ENCODE measurements around the gene FRAT2. TPM values are rescaled to one million over a fixed set of nuclear protein-coding genes. Genes with fewer than 3 reads are reported as not detected.

The FRAT2 gene, protein sequence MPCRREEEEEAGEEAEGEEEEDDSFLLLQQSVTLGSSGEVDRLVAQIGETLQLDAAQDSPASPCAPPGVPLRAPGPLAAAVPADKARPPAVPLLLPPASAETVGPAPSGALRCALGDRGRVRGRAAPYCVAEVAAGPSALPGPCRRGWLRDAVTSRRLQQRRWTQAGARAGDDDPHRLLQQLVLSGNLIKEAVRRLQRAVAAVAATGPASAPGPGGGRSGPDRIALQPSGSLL
- total RNA-seq = 10 to 100 TPM; 16.6 to 29.4 (median 20.3) TPM

DNA sequence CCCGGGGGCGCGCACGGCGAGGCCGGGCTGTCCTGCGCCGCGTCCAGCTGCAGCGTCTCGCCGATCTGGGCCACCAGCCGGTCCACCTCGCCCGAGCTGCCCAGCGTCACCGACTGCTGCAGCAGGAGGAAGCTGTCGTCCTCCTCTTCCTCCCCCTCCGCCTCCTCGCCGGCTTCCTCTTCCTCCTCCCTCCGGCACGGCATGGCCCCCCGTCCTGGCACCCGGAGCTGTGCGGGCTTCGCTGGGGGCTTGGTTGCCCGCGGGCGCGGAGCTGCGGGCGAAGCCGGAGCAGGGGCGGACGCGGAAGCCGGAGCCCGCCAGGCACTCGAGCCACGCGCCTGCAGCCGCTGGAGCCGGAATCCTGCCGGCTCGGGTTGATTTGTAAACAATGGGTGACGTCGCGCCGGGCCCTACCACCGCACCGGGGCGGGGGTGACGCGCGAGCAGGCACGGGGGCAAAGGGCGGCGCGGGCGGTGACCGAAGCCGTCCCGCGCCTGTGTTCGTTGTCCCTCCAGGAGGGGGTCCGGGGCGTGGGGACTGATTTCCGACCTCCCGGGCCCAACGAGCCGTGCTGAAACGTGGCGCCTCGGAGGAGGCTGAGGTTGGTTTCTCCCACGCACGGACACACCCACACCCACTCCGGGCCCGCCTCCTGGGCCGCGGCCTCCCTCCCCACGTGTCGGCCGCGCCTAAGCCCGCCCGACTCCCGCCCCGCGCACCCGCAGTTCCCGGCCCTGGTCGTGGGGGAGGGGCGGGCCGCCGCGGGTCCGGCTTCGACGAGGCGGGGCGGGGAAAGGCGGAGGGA lies at the start of gene FRAT2:
FRAT2 (minus strand) TSS at position 360 of the 806 bp plus-strand sequence; CDS start at position 203, 157 bp downstream.
- peak; percentile 54 for DNase-seq
- Histone ChIP-seq H3K36me3 (peaks cover 0 to 19% (median 0%) of the 10 kb centered on the region in 3 donors), H3K9me3 (no peaks in the 10 kb centered on the region), H3K4me3 (peak within 1 kb of the TSS; percentile 64 to 85 (median 78)), H3K27ac (peak within 1 kb of the TSS; percentile 95 to 98 (median 97)), H3K27me3 (no peaks in the 10 kb centered on the region), H3K4me1 (peaks cover 25 to 77% (median 56%) of the 10 kb centered on the region in 3 donors)
- intact Hi-C loops (cut with DNase I) = loop anchor here (10.0 kb wide), 1 partner anchor 50 kb away; no protein-coding TSS in a partner anchor
- TF ChIP-seq, protein P1, sequence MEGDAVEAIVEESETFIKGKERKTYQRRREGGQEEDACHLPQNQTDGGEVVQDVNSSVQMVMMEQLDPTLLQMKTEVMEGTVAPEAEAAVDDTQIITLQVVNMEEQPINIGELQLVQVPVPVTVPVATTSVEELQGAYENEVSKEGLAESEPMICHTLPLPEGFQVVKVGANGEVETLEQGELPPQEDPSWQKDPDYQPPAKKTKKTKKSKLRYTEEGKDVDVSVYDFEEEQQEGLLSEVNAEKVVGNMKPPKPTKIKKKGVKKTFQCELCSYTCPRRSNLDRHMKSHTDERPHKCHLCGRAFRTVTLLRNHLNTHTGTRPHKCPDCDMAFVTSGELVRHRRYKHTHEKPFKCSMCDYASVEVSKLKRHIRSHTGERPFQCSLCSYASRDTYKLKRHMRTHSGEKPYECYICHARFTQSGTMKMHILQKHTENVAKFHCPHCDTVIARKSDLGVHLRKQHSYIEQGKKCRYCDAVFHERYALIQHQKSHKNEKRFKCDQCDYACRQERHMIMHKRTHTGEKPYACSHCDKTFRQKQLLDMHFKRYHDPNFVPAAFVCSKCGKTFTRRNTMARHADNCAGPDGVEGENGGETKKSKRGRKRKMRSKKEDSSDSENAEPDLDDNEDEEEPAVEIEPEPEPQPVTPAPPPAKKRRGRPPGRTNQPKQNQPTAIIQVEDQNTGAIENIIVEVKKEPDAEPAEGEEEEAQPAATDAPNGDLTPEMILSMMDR (IDR thresholded peaks at IDR 0.05) = peak in 1 of 6 experiments; percentile 14
- peak in 3 of 4 donors; percentile 2 to 94 (median 87) for TF ChIP-seq POLR2A (IDR thresholded peaks at IDR 0.05)
- WGBS, 2 donors = 0% methylated on average over 6 of the region's 103 CpGs; no CpG with 5 or more reads in 1 of the 2 donors

DNA sequence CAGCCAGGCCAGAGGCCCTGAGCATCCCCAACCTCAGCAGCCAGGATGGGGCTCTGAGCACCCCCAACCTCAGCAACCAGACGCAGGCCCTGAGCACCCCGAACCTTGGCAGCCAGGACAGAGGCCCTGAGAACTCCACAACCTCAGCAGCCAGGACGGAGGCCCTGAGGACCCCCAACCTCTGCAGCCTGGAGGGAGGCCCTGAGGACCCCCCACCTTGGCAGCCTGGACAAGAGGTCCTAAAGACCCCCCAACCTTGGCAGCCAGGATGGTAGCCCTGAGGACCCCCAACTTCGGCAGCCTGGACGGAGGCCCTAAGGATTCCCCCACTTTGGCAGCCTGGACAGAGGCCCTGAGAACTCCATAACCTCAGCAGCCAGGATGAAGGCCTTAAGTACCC lies 49.6 kb upstream of the FRAT2 start:
- TF ChIP-seq, protein P1 (IDR thresholded peaks at IDR 0.05) = no peak
- TF ChIP-seq POLR2A (IDR thresholded peaks at IDR 0.05) = no peak
- 100% methylated on average over 1 of the region's 5 CpGs; no CpG with 5 or more reads in 1 of the 2 donors for whole genome bisulfite sequencing, 2 donors
- DNase-seq = no peak
- Histone ChIP-seq H3K27ac (no peak overlapping the region), H3K36me3 (peaks cover 4 to 99% (median 13%) of the 10 kb centered on the region in 3 donors), H3K9me3 (no peaks in the 10 kb centered on the region), H3K27me3 (no peaks in the 10 kb centered on the region), H3K4me1 (peaks cover 0 to 12% (median 0%) of the 10 kb centered on the region in 3 donors), H3K4me3 (no peak overlapping the region)
- intact Hi-C loops (cut with DNase I) = no loop called here

DNA sequence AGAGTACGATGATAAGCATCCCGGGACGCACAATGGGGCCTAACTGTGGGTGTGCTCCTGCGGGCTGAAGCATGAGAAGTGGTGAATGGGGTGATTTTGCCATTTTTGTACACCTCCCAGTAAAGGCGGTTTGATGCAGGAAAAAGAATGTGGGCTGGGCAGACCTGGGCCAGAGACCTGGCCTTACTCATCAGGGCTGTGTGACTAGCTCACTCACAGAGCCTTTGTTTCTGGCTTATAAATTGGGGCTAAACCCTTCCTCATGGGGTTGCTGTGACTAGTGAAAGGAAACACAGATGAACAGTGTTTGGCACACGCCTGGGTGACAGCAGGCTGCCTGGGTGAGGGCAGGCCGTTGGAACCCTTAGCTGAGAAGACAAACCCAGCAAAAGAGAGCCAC lies 48.6 kb upstream of the FRAT2 start:
- no peak for DNase-seq
- intact Hi-C loops (cut with DNase I) = no loop called here
- no peak for TF ChIP-seq POLR2A (IDR thresholded peaks at IDR 0.05)
- TF ChIP-seq, protein P1 (IDR thresholded peaks at IDR 0.05) = no peak
- H3K4me1 ChIP-seq = peaks cover 0 to 12% (median 0%) of the 10 kb centered on the region in 3 donors
- H3K27me3 ChIP-seq = no peaks in the 10 kb centered on the region
- H3K9me3 ChIP-seq = no peaks in the 10 kb centered on the region
- no peak overlapping the region for H3K4me3 ChIP-seq
- peaks cover 4 to 99% (median 12%) of the 10 kb centered on the region in 3 donors for H3K36me3 ChIP-seq
- H3K27ac ChIP-seq = peak overlapping the region in 2 of 4 donors; percentile 18 to 39
- whole genome bisulfite sequencing, 2 donors = 65 to 88% methylated on average over 2 to 7 of the region's 7 CpGs

DNA sequence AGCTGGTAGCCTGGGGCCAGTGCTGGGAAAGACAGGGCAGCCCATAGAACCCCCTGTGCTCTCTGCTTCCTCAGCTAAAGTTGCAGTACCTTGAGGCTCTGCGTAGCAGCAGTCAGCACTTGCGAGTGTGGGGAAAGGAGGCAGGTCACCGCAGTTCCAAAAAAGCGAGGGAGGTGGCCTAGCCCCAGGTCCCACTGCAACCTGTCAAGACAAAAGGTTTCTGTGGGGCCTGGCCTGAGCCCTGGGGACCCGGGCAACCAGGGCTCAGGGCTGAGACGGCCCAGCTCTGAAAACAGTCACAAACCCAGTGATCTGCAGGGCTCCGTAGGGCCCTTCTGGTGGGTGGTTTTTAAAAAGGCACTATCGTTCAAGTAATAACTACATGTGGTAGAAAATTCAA lies 47.1 kb upstream of the FRAT2 start:
- 85 to 89% methylated on average over 3 to 6 of the region's 8 CpGs for WGBS, 2 donors
- Histone ChIP-seq H3K9me3 (no peaks in the 10 kb centered on the region), H3K36me3 (peaks cover 9 to 99% (median 9%) of the 10 kb centered on the region in 3 donors), H3K4me1 (peaks cover 0 to 12% (median 0%) of the 10 kb centered on the region in 3 donors), H3K4me3 (no peak overlapping the region), H3K27me3 (no peaks in the 10 kb centered on the region), H3K27ac (no peak overlapping the region)
- no peak for TF ChIP-seq POLR2A (IDR thresholded peaks at IDR 0.05)
- TF ChIP-seq, protein P1 (IDR thresholded peaks at IDR 0.05) = no peak
- intact Hi-C loops (cut with DNase I) = no loop called here
- DNase-seq = no peak

DNA sequence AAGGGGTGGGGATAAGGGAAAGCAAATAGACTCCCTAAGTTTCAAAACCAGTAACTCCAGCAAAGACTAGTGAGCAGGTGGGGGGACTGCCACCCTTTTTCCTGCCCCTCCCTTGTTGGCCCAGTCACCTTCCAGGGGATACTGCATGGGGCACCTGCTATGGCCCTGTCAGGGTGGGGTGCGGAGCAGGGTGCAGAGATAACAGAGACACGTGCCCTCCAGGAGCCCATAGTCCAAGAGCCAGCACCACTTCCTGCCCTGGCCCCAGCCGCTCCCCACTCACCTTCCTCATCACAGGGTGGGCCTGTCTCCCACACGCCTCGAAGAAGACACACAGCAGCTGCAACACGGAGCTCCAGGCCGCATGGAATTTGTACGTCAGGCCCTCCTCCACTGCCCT lies 46.0 kb upstream of the FRAT2 start:
- intact Hi-C loops (cut with DNase I) = no loop called here
- H3K4me1 ChIP-seq = peaks cover 0 to 12% (median 0%) of the 10 kb centered on the region in 3 donors
- DNase-seq = no peak

More for the DNA sequence above, 46.0 kb upstream of the FRAT2 start:
- WGBS, 2 donors = 90 to 95% methylated on average over 2 to 3 of the region's 8 CpGs
- TF ChIP-seq POLR2A (IDR thresholded peaks at IDR 0.05) = no peak
- TF ChIP-seq, protein P1 (IDR thresholded peaks at IDR 0.05) = no peak
- Histone ChIP-seq H3K27ac (no peak overlapping the region), H3K27me3 (no peaks in the 10 kb centered on the region), H3K9me3 (no peaks in the 10 kb centered on the region), H3K36me3 (peaks cover 9 to 99% (median 9%) of the 10 kb centered on the region in 3 donors), H3K4me3 (no peak overlapping the region)
